Measurements from ENCODE around the gene UNKL.
A peak's percentile ranks its signal among the peaks of the same experiment; 100 is the strongest.

UNKL gene

DNA sequence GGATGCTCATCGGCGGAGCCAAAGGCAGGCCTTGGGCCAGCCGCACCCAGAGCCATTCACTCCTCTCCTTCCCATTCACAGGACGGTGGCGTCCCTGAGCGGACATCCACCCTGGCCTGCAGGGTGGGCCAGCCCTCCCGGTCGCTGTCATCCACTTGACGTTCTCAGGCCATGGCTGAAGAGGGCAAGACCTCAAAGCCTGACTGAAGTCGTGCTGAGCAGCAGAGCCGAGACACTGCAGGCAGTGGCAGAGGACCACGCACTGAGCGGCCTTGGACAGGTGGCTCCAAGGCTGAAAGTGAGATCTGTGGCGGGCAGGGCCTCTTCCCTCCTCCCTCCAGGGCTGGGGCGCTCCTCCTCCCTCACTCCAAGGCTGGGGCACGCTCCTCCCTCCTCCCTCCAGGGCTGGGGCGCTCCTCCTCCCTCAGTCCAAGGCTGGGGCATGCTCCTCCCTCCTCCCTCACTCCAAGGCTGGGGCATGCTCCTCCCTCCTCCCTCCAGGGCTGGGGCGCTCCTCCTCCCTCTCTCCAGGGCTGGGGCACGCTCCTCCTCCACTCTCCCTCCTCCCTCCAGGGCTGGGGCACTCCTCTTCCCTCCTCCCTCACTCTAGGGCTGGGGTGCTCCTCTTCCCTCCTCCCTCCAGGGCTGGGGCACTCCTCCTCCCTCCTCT is 38.6 kb downstream of the UNKL start:
- Histone ChIP-seq H3K27me3 (ENCODE audit: low read depth) (no peaks in the 10 kb centered on the region), H3K4me1 (peaks cover 8% of the 10 kb centered on the region; the same call in 1 of the 2 replicates), H3K9me3 (no peaks in the 10 kb centered on the region), H3K4me3 (no peak overlapping the region), H3K36me3 (replicated peaks) (peaks cover 4% of the 10 kb centered on the region)
- in situ Hi-C loops (cut with MboI; ENCODE audit: low sequenced_read_pairs): no loop called here
- DNase-seq (ENCODE audit: low spot score in 2 of 2): no peak

DNA sequence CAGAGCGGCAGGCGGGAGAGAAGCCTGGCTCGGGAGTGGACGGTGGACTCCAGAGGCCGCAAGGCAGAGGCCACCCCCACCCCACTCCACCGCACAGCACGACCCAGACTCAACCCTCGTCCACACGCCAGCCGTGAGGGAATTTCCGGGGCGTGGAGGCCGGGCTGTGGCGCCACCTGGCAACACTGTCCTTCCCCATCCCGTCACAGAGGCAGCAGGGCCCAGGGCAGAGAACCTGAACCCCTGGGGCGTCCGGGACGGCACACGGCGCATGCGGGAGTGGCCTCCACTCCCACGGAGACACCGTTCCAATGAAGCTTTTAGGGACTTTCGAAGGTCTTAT is 39.2 kb downstream of the UNKL start:
- no peak for DNase-seq (ENCODE audit: low spot score in 2 of 2)
- Histone ChIP-seq H3K9me3 (no peaks in the 10 kb centered on the region), H3K36me3 (replicated peaks) (peaks cover 4% of the 10 kb centered on the region), H3K4me1 (peaks cover 8% of the 10 kb centered on the region; the same call in 1 of the 2 replicates), H3K4me3 (no peak overlapping the region), H3K27me3 (ENCODE audit: low read depth) (no peaks in the 10 kb centered on the region)
- in situ Hi-C loops (cut with MboI; ENCODE audit: low sequenced_read_pairs): no loop called here

DNA sequence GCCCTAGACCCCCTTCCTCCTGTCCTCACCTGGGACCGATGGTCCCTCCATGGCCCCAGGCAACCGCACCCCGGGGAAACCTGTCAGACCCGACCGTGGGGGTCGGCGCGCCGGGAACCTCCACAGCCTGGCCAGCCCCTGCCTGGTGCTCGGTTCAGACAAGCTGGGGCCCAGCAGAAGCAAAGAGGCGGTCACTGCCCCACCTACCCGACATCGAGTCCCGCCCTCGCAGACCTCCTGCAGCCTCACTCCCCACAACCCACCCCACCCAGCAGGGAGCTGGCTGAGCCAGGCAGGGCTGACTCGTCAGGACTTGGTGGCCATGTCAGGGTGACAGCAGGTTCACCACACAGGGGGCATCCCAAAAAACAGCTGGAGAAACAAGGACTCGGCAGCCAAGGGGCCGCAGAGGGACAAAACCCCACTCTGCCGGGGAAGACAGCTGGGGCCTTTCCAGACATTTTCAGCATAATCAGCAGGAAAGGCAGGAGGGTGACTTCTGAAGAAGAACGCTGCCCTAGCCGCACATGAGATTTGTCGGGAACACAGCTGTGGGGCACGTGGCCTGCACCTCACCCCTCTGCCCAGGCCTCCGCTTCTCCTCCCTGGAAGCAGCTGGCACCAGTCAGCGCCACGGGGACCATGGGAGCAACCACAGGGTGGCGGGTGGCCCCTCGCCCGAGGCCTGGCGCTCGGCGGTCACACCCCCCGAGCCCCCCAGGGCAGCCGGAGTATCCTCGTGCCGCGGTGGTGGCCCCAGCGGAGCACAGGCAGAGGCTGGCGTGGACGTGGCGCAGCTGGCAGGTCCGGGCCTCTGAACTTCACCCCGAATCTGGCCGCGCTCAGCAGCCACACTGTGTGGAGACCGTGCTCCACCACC is 39.8 kb downstream of the UNKL start:
- no peaks in the 10 kb centered on the region for H3K27me3 ChIP-seq (ENCODE audit: low read depth)
- in situ Hi-C loops (cut with MboI; ENCODE audit: low sequenced_read_pairs): no loop called here
- no peak overlapping the region for H3K4me3 ChIP-seq
- no peaks in the 10 kb centered on the region for H3K9me3 ChIP-seq
- H3K36me3 ChIP-seq (replicated peaks): peaks cover 9% of the 10 kb centered on the region
- no peak for DNase-seq (ENCODE audit: low spot score in 2 of 2)
- peaks cover 8% of the 10 kb centered on the region; the same call in 1 of the 2 replicates for H3K4me1 ChIP-seq

DNA sequence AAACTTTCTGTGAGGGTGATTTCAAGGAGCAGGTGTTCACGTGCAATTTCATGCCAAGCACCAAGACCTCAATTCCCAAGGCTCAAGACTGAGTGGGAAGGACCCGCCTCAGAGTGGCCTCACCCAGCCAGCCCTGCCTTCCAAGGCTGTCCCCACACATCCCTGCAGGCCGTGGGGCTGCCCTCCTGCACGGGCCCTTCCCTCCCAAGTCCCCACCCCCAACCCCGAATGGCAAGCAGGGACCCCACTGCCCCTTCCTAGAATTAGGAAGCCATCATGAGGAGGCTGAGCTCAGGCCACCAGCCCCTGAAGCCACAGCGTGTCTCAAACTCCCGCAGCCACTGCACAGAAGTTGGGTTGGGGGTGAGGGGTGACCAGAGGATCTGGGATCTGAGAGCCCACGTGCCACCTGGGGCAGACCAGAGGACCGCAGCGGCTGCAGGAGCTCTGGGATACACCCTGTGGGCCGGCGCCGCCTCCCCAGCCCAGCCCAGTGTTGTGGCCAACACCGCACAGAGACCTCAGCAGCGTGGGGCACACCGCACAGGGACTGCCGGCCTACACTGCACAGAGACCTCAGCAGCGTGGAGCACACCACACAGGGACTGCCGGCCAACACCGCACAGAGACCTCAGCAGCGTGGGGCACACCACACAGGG is 42.1 kb downstream of the UNKL start:
- Histone ChIP-seq H3K4me3 (no peak overlapping the region), H3K36me3 (replicated peaks) (peaks cover 12% of the 10 kb centered on the region), H3K9me3 (no peaks in the 10 kb centered on the region), H3K27me3 (ENCODE audit: low read depth) (no peaks in the 10 kb centered on the region), H3K4me1 (no peaks in the 10 kb centered on the region)
- no peak for DNase-seq (ENCODE audit: low spot score in 2 of 2)
- in situ Hi-C loops (cut with MboI; ENCODE audit: low sequenced_read_pairs): no loop called here

DNA sequence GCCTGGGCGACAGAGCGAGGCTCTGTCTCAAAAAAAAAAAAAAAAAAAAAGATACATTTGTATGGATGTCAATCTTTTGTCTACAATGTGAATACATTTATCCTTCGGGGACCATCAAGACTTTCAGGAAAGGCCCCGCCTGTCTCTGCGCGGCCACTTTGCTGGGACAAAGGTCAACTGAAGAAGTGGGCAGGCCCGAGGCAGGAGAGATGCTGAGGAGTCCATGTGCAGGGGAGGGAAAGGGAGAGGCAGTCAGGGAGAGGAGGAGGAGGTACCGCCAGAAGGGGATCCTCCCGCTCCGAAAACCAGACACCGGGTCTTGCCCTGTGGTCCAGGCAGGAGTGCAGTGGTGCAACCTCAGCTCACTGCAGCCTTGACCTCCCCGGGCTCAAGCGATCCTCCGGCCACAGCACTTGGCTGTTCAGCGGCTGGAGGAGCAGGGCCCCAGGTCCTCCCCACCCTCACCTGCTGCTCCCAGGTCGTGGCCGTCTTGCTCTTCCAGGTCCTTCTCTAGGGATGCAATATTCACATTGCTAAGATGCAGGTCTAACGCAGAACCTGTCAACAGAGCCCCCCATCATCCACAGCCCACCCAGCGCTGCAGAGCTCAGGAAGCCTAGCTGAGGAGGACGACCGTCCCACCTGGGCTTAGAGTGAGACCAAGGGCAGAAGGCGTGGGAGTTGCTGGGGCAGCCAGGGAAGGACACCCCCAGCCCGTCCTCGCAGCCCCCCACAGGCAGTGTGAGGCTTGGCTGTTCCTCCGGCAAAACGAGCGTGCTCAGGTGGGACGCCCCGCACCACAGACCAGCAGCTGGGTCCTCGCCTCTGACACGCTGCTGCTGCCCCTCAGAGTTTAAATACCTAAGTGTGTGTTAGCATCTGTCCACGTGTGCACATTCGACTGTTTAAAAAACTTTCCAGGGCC is 43.2 kb downstream of the UNKL start:
- in situ Hi-C loops (cut with MboI; ENCODE audit: low sequenced_read_pairs): no loop called here
- no peaks in the 10 kb centered on the region for H3K27me3 ChIP-seq (ENCODE audit: low read depth)
- no peak for DNase-seq (ENCODE audit: low spot score in 2 of 2)
- no peak overlapping the region for H3K4me3 ChIP-seq
- peaks cover 18% of the 10 kb centered on the region for H3K36me3 ChIP-seq (replicated peaks)
- H3K9me3 ChIP-seq: no peaks in the 10 kb centered on the region
- no peaks in the 10 kb centered on the region for H3K4me1 ChIP-seq

DNA sequence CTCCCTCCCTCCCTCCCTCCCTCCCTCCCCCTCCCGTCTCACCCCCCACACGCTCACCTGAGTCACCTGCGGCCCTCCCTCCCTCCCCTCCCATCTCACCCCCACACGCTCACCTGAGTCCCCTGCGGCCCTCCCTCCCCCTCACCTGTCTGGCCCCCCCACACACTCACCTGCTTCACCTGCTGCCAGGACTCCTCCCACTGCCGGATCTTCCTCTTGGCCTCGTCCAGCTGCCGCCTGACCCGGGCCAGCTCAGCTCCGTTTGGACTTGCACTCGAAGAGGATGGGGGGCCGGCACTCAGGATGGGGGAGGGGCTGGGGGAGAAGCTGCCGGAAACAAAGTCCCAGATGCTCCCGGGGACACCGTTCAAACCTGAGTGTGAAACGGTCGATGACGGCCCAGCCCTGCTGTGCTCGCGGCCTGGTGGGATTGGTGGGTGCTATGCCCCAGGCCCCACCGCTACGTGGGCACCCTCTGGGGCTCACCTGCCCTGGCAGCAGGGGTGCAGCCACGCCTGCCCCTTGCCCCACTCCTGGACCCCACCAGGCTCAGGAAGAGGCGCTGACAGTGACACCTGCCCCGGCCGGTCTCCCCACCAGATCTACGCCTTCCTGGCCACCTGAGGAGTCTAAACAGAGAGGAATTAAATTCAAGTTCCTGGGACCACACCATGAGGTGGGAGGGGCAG is 46.9 kb downstream of the UNKL start:
- H3K36me3 ChIP-seq (replicated peaks): peaks cover 44% of the 10 kb centered on the region
- DNase-seq (ENCODE audit: low spot score in 2 of 2): no peak
- no peaks in the 10 kb centered on the region for H3K4me1 ChIP-seq
- no peak overlapping the region for H3K4me3 ChIP-seq
- H3K9me3 ChIP-seq: no peaks in the 10 kb centered on the region
- no peaks in the 10 kb centered on the region for H3K27me3 ChIP-seq (ENCODE audit: low read depth)
- in situ Hi-C loops (cut with MboI; ENCODE audit: low sequenced_read_pairs): no loop called here

DNA sequence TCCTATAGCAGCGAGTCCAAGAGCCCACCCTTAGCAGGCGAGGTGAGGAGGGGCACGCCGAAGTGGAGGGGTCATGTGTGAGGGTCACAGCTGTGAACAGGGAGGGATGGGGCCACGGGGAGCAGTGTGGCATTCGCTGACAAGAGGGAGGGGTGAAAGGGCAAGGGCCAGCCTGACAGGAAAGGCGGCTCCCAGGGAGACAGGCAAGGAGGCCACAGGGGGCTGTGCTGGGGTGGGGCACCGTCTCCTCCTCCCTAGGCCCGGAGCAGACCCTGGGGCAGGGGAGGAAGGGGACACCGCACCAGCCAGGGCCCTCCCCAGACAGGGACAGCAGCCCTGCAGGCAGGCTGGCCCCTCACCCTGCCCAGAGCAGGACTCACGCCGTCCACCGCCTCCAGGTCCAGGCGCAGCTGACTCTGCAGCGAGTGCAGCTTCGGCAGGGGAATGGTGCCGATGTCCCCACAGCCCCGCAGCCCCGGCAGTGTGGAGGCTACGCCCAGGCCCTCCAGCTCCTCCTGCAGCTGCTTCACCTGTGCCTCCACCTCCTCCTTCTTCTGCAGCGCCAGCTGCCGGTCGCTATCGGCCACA is 47.7 kb downstream of the UNKL start:
- in situ Hi-C loops (cut with MboI; ENCODE audit: low sequenced_read_pairs): no loop called here
- no peaks in the 10 kb centered on the region for H3K4me1 ChIP-seq
- peaks cover 52% of the 10 kb centered on the region for H3K36me3 ChIP-seq (replicated peaks)
- DNase-seq (ENCODE audit: low spot score in 2 of 2): no peak
- H3K27me3 ChIP-seq (ENCODE audit: low read depth): no peaks in the 10 kb centered on the region
- H3K9me3 ChIP-seq: no peaks in the 10 kb centered on the region
- H3K4me3 ChIP-seq: no peak overlapping the region

DNA sequence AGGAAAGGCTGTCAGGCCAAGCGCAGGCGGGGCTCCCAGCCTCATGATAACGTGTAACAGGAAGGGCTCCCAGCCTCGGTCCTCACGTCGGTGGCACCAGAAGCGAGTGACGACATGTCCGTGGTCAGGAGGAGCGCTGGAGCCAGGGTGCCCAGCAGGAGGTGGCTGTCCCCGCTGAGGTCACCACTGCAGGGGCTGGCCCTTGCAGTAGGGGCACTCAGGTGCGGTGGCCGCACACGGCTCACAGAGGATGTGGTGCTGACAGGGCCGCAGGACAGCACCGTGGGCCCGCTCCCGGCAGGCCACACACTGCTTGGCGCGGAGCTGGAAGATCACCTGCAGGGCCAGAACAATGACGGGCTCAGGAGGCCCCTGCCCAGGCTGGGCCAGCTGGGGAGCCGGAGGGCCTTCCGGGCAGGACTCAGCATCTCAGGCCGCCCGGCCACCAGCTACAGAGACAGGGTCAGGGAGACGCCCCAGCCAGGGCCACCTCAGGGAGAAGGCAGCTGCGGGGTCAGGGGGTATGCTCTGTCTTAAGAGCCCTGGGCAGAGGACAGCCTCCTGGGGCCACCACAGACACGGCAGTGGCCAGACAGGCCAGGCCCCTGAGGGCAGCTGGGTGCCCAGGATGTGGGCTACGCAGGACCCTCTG is 48.3 kb downstream of the UNKL start:
- peaks cover 55% of the 10 kb centered on the region for H3K36me3 ChIP-seq (replicated peaks)

DNA sequence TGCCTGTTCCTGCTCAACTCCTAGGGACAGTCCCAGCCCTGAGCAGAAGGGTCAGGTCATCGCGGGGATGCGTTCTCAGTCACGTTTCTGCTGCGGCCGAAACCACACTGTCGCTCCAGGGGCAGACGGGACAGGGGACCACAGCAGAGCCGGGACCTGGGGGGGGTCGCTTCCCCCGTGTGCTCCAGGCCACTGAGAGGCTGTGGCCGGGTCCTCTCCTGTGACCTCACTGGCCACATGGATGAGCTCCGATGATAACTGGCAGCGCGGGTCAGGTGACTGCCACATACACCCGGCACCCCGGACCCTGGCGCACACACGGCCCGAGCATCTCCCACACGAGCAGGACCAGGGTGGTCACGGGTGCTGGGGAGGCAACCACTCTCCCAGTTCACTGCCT is 50.0 kb downstream of the UNKL start:
- Histone ChIP-seq H3K4me1 (no peaks in the 10 kb centered on the region), H3K4me3 (no peak overlapping the region), H3K9me3 (no peaks in the 10 kb centered on the region), H3K36me3 (replicated peaks) (peaks cover 56% of the 10 kb centered on the region), H3K27me3 (ENCODE audit: low read depth) (no peaks in the 10 kb centered on the region)
- in situ Hi-C loops (cut with MboI; ENCODE audit: low sequenced_read_pairs): no loop called here
- no peak for DNase-seq (ENCODE audit: low spot score in 2 of 2)

More for the DNA sequence above, 48.3 kb downstream of the UNKL start:
- H3K27me3 ChIP-seq (ENCODE audit: low read depth): no peaks in the 10 kb centered on the region
- H3K4me3 ChIP-seq: no peak overlapping the region
- DNase-seq (ENCODE audit: low spot score in 2 of 2): no peak
- H3K4me1 ChIP-seq: no peaks in the 10 kb centered on the region
- in situ Hi-C loops (cut with MboI; ENCODE audit: low sequenced_read_pairs): no loop called here
- no peaks in the 10 kb centered on the region for H3K9me3 ChIP-seq

DNA sequence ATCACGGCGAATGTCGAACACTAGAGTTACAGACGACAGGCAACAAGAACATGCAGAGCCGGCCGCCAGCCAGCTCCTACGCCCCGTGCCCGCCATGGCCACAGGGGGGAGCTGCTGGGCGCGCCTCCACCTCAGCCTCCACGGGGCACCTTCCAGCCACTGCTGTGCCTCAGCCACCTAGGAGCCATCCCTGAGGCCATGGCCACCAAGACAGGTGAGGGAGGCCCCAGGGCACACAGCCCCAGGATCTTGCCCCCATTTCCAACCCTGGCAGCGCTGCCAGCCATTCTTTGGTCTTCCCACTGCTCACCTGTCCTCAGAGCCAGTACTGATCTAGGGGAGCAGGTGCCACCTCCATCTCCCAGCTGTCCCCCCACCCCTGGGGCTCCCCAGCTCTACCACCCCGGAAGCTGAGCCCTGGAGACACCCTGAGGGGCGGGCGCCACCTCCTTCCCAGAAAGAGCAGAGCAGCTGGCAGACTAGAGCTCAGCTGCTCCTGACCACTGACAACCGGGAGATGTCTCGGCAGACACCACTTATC is 50.9 kb downstream of the UNKL start:
- in situ Hi-C loops (cut with MboI; ENCODE audit: low sequenced_read_pairs): no loop called here
- no peak overlapping the region for H3K4me3 ChIP-seq
- H3K9me3 ChIP-seq: no peaks in the 10 kb centered on the region
- H3K27me3 ChIP-seq (ENCODE audit: low read depth): no peaks in the 10 kb centered on the region
- H3K4me1 ChIP-seq: no peaks in the 10 kb centered on the region
- H3K36me3 ChIP-seq (replicated peaks): peaks cover 55% of the 10 kb centered on the region
- DNase-seq (ENCODE audit: low spot score in 2 of 2): peak in 1 of 2 experiments; percentile 75

DNA sequence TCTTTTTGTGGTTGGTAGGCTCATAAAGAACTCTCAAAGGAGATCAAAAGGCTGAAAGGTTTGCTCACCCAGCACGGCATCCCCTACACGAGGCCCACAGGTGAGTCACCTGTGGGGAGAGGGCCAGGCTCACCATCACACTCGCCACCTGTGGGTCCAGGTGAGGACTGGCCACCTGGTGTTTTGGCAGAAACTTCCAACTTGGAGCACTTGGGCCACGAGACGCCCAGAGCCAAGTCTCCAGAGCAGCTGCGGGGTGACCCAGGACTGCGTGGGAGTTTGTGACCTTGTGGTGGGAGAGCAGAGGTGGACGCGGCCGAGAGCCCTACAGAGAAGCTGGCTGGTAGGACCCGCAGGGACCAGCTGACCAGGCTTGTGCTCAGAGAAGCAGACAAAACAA is 51.7 kb downstream of the UNKL start:
- Histone ChIP-seq H3K4me3 (no peak overlapping the region), H3K4me1 (no peaks in the 10 kb centered on the region), H3K9me3 (no peaks in the 10 kb centered on the region), H3K36me3 (replicated peaks) (peaks cover 55% of the 10 kb centered on the region), H3K27me3 (ENCODE audit: low read depth) (no peaks in the 10 kb centered on the region)
- in situ Hi-C loops (cut with MboI; ENCODE audit: low sequenced_read_pairs): no loop called here
- DNase-seq (ENCODE audit: low spot score in 2 of 2): no peak

DNA sequence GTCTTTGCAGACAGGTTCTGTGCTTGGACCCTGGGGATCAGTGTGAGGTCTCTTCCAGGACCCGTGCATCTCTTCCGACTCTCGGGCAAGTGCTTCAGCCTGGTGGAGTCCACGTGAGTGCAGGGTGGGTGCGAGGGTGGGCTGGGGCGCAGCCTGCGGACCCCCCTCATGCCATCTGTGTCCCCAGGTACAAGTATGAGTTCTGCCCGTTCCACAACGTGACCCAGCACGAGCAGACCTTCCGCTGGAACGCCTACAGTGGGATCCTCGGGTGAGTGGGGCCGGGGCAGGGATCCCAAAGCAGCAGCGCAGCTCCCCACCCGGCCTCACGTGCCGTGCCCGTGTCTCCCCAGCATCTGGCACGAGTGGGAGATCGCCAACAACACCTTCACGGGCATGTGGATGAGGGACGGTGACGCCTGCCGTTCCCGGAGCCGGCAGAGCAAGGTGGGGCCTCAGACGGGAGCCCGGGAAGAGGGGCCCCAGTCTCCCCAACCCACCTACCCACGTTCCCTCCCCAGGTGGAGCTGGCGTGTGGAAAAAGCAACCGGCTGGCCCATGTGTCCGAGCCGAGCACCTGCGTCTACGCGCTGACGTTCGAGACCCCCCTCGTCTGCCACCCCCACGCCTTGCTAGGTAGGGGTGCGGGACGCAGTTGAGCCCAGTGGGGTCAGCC is 52.7 kb downstream of the UNKL start:
- Histone ChIP-seq H3K36me3 (replicated peaks) (peaks cover 52% of the 10 kb centered on the region), H3K27me3 (ENCODE audit: low read depth) (no peaks in the 10 kb centered on the region), H3K4me3 (no peak overlapping the region), H3K4me1 (no peaks in the 10 kb centered on the region), H3K9me3 (no peaks in the 10 kb centered on the region)
- no peak for DNase-seq (ENCODE audit: low spot score in 2 of 2)
- in situ Hi-C loops (cut with MboI; ENCODE audit: low sequenced_read_pairs): no loop called here

All from HAP-1 (cell line).